NOMO-1 treated with DMSO at 0.1 percent for 48 hours (cell line): Measurements from ENCODE around the gene ALDH16A1.

Source experiments
- DNase-seq: peaks from one replicate; lab custom pipeline; 2025; ENCODE audit not compliant: unreplicated experiment; lab: John Stamatoyannopoulos, UW

ALDH16A1 gene

DNA sequence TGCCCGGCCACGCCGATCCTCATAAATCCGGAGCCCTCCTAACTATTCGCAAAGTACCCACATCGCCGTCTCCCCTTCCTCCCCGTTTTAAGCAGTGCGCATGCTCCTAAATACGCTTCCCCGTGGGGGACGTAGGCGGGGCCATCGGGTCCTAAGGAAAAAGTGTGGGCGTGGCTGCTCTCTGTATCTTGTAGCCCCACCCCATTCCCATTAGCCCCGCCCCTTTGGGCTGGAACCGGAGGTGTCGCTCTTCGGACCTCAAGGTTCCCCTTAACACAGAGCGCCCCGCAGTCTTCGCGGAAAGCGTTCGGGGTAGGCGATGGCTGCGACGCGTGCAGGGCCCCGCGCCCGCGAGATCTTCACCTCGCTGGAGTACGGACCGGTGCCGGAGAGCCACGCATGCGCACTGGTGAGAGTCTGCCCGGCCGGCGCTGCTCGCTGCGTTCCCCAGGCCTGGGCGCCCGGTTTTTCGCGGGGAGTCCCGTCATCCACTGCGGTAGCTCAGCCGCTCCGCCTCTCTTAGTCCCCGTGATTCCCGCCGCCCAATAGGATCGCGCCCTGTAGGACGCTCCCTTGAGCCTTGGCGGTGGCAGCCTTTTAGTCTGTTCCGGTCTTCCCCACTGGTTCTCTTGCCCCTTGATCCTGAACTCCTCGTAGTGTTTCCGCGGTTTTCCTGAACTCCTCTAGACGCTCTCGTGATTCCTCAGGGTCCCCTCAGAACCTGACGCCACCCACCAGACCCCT is at the start of gene ALDH16A1:
Gene ALDH16A1 (plus strand): TSS at position 213 of the 744 bp plus-strand sequence. CDS start 107 bp downstream, at position 320.
- DNase-seq, result peak; percentile 97

- no peak for DNase-seq
Measured at GRCh38 chr19:49403404-49404187, 49.4 kb upstream of the ALDH16A1 start.

GRCh38 chr19:49407079-49407478 is 45.9 kb upstream of the ALDH16A1 start:
- no peak for DNase-seq

DNA sequence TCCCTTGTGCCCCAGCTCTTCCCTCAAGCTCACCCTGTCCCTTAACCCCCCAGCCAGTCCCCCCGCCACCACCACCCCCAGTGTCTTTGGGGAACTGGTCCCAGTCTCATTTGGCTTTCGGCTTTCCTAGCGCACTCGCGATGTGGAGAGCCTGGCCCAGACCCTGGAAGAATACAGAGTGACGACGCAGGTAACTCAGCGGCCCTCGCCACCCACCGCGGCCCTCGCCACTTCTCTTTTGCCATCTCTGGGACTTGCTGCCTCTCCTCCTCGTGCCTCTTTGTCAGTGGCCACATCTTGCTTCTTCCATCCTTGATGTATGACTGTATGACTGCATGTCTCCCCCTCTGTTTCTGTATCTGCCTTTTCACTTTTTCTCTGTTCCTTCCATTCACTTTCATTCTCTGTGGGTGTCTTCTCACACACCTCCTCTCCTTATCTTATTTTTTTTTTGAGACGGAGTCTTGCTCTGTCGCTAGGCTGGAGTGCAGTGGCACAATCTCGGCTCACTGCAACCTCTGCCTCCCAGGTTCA is 45.5 kb upstream of the ALDH16A1 start:
- DNase-seq, result no peak

GRCh38 chr19:49408816-49409440 is 44.1 kb upstream of the ALDH16A1 start:
- DNase-seq, result no peak

- peak; percentile 79 for DNase-seq
Measured at GRCh38 chr19:49409441-49410029, 43.5 kb upstream of the ALDH16A1 start.

- no peak for DNase-seq
Measured at GRCh38 chr19:49411681-49412326, 41.2 kb upstream of the ALDH16A1 start.

- DNase-seq, result no peak
Measured at GRCh38 chr19:49413348-49413747, 39.7 kb upstream of the ALDH16A1 start.

- no peak for DNase-seq
Measured at GRCh38 chr19:49414256-49414655, 38.8 kb upstream of the ALDH16A1 start.

GRCh38 chr19:49415102-49415809 is 37.8 kb upstream of the ALDH16A1 start:
- no peak for DNase-seq

- no peak for DNase-seq
Measured at GRCh38 chr19:49415810-49416200, 37.2 kb upstream of the ALDH16A1 start.

DNA sequence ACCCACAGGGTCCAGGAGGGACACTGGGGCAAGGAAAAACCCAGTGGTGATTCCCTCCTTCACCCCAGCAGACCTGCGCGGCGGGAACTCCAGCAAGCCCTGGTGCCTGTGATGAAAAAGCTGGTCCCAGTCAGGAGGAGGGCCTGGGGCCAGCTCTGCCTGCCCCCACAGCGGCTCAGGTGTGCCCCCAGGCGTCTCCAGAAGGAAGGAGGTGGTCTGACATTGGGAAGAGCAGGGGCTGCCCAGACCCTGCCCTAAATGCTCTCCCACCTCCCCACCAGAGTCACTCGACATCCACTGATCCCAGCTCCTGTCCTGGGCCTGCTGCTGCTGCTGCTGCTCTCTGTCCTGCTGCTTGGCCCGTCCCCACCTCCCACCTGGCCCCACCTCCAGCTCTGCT is 35.9 kb upstream of the ALDH16A1 start:
- DNase-seq, result no peak

- no peak for DNase-seq
Measured at GRCh38 chr19:49418511-49418910, 34.5 kb upstream of the ALDH16A1 start.

GRCh38 chr19:49419173-49419572 is 33.9 kb upstream of the ALDH16A1 start:
- DNase-seq, result no peak

DNA sequence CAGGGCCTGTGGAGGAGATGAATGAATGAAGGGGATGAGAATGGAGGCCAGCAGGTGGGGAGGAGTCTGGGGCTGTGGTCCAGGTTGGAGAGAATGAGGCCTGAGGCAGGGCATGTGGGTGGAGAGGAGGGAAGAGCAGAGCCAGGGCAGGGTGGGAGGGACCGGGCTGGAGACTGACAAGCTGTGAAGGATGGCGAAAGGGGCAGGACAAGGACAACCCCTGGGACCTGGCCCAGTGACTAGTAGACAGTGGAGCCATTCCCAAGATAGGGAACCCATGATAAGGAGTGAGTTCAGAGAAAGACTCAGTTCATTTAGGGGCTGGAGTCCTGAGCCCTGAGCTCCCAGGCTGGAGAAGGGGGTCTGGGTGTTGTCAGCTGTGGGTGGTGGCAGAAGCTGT is 32.8 kb upstream of the ALDH16A1 start:
- DNase-seq, result no peak

DNA sequence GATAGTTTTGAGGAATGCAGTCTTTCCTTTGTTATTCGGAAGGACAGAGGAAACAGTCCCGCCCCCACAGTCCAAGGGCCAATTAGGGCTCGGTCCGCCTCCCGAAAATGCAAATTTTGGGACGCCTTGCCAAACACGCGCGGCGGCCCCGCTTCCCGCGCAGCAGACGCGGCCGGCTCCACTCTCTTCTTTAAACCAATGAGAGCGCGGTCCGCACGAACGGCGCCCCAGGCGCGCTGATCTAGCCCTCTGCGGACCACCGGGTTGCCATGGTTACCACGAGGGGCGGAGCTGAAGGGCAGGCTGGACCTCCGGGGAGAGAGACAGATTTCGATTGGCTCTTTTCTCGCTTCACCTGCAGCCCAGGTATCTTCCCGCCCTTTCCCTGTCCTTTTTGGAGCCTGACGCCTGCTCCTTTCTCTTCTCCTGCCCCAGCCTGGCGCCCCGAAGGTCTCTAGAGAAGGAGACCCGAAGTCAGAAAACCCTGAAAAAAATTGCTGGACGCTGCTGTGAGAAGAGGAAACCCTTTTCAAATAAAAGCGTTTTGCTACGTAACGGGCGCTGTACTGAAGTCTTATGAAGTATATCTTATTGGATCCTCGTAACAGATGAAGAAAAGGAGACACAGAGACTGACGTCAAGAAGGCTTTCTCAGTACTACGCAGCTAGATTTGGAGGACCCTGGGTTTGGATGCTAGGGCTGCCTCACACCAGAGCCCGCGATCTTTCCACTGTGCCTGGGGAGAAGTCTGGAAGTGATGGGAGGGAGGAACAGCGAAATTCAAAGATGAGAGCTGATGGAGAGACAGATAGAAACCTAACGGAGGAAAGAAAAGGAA is 31.8 kb upstream of the ALDH16A1 start:
- DNase-seq, result peak; percentile 56

- DNase-seq, result no peak
Measured at GRCh38 chr19:49421878-49422202, 31.2 kb upstream of the ALDH16A1 start.

GRCh38 chr19:49422407-49423070 is 30.5 kb upstream of the ALDH16A1 start:
- DNase-seq, result peak; percentile 66
